ENCODE data around the gene RCAN2.

Gene RCAN2

DNA sequence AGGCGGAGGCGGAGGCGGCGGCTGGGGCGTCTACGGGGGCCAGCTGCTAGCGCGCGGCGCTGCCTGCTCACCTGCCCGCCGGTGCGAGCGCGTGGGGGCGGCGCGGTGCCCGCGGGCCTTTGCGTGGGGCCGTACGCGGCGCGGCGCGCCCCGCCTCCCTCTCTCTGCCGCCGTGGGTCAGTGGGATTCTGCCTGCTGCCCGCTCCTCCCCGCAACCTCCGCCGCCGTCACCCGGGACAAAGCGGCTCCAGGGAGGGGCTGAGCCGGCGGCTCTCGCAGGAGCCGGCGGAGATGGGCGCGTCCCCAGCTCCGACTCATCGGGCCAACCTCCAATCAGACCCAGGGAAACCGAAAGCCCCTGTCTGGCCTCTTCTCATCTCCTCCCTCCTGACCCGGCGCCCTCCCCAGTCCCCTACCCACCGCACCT lies at the start of gene RCAN2:
RCAN2 (minus strand) TSS at position 249 of the 427 bp plus-strand sequence.
- no peak for DNase-seq

DNA sequence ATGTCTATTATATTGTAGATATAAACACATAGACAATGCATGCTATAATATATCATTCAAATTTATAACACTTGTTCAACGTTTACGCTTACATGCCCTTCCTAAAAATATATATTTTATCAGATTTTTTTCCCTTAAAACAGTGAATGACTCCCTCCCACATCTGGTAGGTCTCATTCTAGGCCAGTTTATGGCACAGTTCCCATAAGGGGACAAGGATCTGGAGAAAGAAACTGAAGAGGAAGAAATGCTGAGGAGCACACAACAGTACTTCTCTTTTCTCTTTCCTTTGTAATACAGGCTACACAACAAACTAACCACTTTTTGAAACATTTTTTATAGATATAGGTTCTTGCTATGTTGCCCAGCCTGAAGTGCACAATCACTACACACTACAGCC lies 48.6 kb upstream of the RCAN2 start:
- no peak for DNase-seq

DNA sequence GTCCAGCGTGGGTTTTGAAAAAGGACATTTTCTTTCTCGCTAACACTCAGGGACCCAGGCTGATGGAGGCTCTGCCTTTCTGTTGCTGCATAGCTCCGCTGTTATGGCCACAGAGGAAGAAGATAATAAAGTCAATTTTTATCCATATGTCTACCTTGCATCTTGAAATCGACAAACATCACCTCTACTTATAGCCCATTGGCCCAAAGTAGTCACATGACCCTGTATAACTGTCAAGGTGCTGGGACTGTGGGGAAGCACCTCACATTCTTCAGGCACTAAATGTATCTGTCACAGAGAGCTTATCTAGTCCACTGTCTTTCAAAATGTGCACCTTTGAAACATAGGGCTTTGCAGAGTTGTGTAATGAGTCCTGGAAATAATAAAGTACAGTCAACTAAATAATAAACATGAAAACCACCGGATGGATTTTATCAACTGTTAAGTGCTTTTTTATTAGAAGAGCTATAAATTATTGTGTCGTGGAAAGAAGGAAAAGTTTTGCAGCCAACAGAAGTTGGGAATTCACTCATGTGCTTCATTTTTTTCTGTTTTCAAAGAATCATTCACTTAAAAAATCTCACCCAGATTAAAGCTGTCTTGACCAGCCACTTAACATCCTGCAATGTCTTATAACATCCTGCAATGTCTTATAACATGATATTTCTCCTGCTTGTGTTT lies 47.7 kb upstream of the RCAN2 start:
- no peak for DNase-seq

DNA sequence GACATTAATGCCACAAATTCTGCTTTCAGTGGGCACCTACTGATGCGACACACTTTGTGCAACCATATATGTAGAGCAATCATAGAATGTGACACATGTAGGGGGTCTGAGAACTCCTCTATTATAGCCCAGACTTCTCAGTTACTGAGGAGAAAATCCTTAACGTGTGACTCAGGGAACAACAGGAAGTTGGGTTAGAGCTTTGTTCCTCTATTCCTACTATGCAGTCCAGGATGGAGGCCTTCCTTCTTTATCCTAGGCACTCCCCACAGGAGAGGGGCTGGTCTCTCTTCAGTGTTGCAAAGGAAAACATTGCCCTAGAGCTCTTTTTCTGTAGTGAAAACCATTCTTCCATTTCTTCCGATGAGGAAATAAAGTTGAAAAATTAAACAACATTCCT lies 39.6 kb upstream of the RCAN2 start:
- DNase-seq: no peak

DNA sequence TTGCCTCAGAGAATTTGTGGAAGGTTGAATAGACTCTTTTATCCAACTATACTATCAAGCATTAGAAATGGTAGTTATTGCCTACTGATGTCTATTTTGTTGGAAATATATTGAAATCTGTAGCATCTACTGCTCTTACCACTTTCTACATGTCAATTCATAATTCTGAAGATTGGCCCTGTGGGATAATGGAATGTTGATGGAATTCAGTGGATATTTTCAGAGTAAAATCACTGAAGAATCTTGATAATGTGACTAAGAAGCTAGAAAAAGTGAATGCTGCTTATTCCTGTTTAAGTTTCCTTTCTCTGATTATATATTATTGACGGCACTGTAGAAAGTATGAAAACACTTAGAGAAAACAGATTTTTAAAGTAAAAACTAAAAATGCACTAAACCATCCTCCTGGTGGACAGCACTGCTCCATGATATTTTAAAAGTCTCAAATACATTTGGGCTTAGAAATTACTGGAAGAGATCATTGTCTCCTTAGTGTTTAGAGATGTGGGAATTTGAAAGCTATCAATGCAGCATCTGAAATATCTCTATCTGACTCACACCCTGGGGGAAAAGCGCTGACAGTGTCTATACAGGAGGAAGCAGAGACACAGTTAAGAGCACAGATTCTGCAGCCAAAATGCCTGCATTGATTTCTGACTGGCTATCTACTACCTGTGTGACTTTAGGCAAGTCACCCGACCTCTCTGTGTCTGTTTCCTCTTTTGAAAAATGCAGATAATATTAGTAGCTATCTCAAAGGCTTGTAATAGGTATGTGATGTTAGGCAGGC lies 37.9 kb upstream of the RCAN2 start:
- no peak for DNase-seq

DNA sequence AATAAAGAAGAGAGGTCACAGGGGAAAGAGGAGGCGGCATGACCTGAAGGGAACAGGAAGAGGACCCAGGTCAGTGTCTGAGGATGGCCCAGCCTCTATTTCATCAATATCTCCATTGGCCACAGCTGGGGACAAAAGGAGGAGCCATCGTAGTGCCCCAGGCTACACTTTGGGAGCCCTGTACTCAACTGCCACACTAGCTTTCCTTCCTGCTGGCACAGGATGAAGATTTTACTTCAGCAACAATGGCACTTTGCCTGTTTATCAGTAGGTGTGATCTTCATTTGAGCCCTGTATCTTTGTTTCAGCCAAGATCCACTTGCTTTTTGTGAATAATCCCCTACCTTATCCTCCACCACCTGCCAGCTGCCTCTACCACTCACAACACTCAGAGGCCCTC lies 35.4 kb upstream of the RCAN2 start:
- no peak for DNase-seq

DNA sequence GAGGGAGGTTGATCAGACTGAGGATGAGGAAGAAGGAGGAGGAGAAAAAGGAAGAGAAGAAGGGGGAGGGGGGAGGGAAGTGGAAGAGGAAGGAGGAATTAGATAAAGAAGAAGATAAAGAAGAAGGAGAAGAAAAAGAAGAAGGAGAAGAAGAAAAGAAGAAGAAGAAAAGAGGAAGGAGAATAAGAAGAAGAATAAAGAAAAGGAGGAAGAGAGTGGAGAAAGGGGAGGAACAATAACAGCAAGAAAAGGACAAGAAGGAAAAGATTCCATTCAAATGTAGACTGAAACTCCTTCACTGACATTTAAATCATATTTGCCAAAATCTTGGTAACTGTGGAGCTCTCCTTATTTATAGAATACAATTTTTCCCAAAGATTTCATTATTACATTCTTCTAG lies 34.3 kb upstream of the RCAN2 start:
- DNase-seq: no peak

DNA sequence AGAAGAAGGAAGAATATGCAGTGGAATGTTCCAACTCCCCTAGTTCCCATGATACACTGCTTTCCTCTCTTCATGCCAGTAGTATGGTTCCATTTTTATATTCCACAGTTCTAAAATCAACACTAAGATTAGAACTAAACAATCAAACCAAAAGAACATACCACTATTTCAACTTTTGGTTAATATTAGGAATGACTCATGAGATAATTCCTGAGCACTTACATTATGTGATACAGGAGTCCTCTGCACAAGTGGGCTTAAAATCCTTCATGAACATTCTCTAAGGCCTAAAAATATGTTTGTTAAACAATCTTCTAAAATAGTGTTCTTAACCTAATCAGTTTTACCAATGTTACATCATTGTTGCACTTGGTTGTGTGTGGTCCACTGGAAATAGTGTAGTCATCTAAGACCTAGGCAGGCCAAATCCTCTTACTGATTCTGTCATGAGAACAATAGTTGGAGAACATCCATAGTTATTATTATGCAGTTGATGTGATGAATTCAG lies 30.3 kb upstream of the RCAN2 start:
- no peak for DNase-seq

DNA sequence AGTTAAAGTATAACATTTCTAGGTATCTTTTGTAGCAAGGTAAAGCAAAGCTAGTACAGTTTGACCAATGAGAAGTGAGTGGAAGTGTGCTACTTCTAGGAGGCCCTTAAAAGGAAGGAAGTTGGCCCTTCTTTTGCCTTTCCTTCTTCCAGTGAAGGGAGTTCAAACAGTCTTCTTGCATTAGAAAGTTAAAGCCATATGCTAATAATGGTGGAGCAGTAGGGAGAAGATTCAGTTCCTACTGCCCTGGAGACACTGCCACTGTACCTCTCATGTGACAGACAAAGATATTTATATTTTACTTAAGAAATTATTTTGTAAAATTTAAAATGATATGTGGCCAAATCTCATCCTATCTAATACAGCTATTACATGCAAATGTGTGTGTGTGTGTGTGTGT lies 26.0 kb upstream of the RCAN2 start:
- DNase-seq: no peak

DNA sequence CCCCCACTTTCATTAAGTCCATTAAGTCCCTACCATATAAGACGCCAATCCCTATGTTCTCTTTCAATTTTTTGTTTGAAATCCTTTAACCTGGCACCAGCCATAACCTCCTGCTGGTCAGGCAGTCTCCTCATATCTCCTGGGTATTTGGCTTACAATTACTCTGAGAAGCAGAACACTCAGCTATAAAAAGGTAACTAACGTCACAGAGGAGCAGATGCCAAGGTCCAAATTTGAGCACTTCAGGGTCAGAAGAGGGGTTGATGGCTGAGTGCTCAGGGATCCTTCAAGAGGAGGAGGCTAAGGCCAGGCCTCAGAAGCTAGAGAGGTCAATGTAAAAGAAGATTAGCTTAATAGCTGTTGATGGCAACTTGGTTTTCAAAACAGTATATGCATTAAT lies 22.3 kb upstream of the RCAN2 start:
- no peak for DNase-seq

DNA sequence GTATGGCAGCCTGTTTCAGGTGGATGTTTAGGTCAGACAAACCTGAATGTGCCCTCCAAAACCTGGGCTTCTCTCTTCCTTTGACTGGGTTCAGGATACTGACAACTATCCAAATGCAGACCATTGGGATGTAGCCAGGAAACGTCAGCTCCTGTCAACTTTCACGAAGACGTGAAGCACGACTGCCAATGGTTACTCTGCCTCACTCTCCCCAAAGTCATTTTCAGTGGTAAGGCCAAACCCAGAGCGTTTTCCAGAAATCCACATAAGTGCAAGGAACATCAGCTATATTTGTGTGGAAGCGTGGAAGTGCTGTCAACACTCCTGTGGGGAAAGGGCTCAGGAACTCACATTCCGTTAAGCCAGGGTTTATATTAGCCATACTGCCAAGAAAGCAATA lies 20.1 kb upstream of the RCAN2 start:
- DNase-seq: no peak

DNA sequence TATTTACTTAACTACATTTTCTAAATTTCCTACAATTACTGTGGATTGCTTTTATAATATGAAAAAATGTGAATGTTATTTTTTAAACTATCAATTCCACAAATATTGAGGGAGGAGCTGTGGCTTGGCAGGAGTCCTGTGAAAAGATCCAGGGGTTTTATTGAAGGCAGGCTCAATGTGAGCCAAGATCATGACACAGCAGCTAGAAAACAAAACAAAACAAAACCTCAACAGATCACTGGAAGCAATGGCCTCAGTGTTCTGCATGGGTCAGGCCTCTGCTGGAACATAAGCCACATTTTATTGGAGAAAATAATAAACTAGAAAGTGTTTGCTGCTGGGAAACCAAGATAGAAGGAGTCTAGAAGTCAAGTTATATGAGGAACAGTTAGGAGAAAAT lies 19.4 kb upstream of the RCAN2 start:
- DNase-seq: no peak

DNA sequence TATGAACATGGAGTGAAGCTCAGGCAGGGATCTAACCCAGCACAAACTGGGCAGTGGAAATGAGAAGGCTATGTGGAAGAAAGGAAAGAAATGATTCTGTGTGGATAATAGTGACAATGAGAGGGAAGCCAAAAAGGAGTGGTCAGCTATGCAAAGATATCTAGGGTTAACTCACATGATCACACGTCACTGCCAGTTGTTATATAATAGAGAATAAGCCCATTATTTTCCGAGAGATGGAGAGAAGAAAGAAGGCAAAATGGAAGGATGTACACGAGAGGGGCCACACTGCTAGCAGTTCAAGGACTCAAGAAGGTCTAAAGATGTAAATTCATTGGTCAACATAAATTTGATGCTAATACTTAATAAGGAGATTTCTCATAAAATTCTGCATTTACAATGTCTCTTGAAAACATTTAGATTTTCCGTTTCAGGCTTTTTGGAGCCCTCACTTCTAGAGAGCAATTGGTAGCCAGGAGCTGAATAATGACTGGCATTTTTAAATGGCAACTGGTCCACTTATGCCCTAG lies 18.8 kb upstream of the RCAN2 start:
- no peak for DNase-seq

DNA sequence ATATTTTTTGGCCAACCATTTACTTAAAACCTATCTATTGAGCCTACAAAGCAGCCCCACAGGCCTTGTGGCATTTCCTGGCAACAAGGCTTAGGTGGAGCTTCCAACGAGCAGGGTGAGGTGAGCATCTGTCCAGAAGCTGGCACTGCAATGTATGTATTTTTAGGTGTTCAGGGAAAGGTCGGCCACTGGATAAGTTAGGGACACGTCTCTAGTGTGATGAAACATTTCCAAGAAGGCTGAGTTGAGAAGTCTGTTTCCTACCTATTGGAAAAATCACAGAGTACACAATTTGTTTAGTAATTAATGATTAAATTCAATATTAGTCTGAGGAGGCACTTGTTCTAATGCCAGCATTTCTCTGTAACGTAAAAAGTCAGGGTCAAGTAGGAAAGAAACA lies 17.8 kb upstream of the RCAN2 start:
- DNase-seq: no peak

DNA sequence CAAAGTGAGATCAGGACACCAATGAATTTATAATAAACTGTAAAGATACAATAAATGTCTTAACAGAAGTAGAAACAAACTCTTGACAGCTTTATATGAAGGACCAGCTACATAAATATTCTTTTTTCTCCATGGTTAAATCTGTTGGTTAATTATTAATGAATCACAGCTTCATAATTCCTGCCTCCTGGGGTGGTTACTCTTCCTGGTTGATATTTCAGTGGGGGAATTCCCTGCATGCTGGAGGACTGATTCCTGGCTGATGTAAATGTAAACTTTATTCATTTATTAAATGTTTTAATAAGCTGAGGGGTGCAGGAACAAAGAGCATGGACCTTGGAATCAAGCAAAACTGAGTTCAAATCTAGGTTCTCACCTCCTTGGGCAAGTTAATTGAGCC lies 16.2 kb upstream of the RCAN2 start:
- no peak for DNase-seq

DNA sequence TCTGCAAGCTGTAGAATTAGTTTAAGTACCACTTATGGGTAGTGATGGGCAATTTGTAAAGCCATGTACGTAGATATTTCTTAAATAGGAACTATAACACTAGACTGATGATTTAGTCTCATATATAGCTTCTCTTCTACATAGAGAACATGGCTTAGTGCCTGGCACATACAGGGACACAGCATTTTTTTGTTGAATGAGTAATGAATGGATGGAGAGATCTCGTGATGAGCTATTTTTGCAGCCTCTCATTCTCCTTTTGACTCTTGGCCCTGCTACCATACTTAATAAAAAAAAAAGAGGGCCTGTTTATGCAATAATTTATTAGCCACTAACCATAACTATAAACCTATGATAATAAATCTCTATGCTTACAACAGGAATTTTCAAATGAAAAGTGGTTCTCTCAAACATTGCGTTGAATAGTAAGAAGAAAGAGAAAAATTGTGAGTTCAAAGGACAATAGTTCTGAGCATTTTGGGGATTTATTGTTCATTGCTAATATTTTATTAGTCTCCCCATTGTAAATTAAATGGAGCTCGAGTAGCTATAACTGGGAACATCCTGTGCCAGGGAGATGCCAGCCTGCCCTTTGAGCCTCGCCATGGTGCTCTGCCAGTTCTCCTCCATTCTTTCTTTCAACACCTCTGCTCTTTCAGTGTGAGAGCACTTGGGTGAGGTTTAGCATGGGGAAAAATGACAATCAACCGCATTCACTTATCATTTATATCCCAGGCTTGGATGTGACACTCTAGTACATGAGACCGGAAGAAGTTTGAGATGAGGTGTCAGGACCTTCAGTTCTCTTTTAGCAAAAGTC lies 14.7 kb upstream of the RCAN2 start:
- no peak for DNase-seq

DNA sequence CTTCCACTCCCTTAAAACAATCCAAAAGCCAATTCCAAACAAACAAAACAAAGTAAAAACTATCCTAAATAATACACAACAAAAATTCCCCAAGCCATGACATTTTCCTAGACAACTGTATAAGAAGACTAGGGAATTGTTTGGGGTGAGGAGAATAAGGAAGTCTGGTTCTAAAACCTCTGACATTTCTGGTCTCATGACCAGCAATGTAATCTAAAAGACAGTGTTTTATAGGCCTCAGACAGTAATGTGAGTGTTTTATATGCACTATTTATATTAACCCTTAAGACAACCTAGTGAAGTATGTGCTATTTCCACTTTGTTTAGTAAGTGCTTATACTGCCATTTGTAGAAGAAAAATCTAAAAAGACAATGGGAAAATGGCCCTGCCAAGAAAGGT lies 13.0 kb upstream of the RCAN2 start:
- no peak for DNase-seq

DNA sequence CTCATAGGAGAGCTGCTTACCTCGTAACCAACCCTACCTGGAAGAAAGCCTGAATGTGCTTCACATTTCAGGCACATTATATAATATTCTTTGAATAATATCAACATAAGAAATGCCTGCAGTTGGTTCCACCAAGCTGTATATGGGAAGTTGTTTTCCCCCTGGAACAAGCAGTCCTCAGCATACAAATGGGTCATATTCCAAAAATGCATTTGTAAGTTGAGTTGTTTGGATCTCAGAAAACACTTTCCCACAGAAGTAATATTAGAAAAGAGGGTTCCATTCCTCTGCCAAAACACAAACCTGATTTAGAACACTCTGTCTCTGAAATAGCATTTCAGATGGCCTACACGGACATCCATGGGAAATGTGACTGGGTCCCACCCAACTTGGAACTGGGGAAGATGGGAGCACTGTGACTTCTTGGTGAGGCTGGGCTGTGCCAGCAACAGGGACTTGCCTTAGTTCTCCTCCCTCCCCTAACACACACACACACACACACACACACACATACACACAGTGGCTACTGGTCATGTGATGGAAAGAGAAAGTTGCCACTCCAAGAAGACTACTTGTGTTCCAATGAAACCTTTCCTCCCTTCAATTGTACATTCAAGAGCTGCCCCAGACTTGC lies 11.4 kb upstream of the RCAN2 start:
- no peak for DNase-seq

DNA sequence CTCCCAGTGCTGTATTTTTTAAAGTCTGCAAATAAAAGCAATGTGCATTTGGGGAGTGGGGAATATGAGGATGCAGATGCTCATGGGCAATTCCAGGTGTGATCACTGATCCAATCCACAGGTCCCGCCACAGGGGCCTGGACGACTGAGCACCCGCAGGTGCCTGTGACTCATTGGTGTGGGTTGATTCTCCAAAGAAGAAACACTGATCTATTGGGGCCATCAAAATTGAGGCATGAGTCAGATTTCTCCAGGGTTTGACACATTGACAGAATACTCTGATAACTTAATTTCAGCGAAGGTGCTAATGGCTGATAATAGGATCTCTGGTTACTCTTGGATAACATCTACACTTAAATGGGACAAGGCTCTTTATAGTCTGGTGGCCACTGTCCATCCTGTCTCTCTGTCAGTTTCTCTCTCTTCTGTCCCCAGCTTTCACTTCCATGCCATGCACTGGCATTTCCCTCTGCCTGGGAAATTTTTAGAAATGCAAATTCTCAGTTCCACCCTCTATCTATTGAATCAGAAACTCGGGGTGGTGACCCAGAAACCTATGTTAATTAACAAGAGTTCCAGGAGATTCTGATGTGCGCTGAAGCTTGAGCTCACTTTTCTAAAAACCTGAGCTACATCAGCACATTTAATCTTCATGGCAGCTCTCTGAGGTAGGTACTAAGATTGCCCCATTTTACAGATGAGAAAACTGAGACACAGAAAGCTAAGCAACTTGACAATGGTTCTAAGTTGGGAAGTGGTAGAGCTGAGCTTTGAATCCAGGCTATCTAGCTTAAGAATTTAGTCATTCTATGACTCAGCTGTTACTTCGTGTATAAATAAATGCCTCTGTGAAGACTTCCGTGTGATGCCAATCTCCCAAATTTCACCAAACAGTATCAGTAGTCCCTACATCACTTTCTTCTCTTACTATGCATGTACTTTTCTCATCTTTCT lies 10.2 kb upstream of the RCAN2 start:
- no peak for DNase-seq

DNA sequence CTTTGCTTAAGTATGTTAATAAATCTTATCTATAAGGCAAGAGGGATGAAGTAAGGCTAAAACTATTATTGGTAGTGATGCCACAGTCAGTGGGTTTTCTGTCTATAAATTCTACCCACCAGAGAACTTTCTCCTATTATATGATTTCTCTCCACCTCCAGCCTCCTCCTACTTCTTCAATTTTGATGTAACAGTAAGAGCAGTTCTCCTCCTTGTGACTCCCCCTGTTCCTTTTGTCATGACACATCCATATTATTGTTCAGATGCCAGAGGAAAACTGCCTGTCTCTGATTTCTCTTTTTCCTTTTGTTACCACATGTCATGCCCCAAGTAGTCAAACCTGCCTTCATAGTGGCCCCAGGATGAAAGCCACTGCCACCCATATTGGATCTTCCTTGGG lies 9.1 kb upstream of the RCAN2 start:
- no peak for DNase-seq
